ENCODE data around the gene RNF181. TPM values are rescaled to one million over a fixed set of nuclear protein-coding genes. Genes with fewer than 3 reads are reported as not detected.

Gene RNF181
- total RNA-seq, 1 experiment from 2014 or later = 156 TPM

DNA sequence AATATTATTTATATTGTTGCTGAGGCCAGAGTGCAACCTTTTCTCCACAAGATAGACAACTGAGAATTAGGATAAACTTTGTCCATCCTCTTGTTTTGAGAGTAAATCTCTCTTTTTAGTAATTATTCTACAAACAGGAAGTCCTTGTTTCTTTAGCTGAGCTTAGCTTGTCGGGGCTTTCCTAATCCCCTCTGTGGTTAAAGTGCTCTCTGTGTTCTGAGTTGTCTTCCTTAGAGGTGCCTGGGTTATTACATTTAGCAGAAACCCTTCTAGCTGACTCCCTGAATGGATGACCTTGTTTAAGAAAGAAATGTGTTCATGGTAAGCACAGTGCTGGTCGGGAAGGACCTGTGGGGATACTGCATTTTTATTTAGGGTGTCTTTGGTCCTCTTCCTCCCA lies 33.1 kb downstream of the RNF181 start:
- intact Hi-C loops (cut with micrococcal nuclease; ENCODE audit: unreplicated experiment) (no loop called here), in situ Hi-C loops (cut with HindIII; ENCODE audit: low pct_unique_long_range_greater_than_20kb, low sequenced_read_pairs) (no loop called here)
- peaks cover 29% of the 10 kb centered on the region for H3K36me3 ChIP-seq (ENCODE audit: control insufficient read depth, insufficient read depth, low read length)
- no peak overlapping the region for H3K27ac ChIP-seq (ENCODE audit: low read length)
- no peak for ATAC-seq
- TF ChIP-seq SIN3A (IDR thresholded peaks at IDR 0.05; ENCODE audit: borderline replicate concordance, insufficient read depth, low read depth, low read length) (no peak), POLR2AphosphoS5 (IDR thresholded peaks at IDR 0.05; ENCODE audit: low read depth, low read length) (no peak), CTCF (IDR thresholded peaks at IDR 0.05) (no peak), TCF7L2 (IDR thresholded peaks at IDR 0.05; ENCODE audit: low read depth, low read length) (no peak)
- TF ChIP-seq, protein P1, sequence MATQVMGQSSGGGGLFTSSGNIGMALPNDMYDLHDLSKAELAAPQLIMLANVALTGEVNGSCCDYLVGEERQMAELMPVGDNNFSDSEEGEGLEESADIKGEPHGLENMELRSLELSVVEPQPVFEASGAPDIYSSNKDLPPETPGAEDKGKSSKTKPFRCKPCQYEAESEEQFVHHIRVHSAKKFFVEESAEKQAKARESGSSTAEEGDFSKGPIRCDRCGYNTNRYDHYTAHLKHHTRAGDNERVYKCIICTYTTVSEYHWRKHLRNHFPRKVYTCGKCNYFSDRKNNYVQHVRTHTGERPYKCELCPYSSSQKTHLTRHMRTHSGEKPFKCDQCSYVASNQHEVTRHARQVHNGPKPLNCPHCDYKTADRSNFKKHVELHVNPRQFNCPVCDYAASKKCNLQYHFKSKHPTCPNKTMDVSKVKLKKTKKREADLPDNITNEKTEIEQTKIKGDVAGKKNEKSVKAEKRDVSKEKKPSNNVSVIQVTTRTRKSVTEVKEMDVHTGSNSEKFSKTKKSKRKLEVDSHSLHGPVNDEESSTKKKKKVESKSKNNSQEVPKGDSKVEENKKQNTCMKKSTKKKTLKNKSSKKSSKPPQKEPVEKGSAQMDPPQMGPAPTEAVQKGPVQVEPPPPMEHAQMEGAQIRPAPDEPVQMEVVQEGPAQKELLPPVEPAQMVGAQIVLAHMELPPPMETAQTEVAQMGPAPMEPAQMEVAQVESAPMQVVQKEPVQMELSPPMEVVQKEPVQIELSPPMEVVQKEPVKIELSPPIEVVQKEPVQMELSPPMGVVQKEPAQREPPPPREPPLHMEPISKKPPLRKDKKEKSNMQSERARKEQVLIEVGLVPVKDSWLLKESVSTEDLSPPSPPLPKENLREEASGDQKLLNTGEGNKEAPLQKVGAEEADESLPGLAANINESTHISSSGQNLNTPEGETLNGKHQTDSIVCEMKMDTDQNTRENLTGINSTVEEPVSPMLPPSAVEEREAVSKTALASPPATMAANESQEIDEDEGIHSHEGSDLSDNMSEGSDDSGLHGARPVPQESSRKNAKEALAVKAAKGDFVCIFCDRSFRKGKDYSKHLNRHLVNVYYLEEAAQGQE (IDR thresholded peaks at IDR 0.05; ENCODE audit: insufficient read depth in 1 of 2, low read depth in 2 of 2, low read length in 1 of 2) = no peak
- no peak overlapping the region for H3K4me3 ChIP-seq (ENCODE audit: low read depth in 2 of 2, low read length in 2 of 2)
- no peaks in the 10 kb centered on the region for H3K27me3 ChIP-seq (ENCODE audit: control insufficient read depth, insufficient read depth, low read length)
- ChIA-PET CTCF (no interaction called here), POLR2A (no interaction called here)
- no peaks in the 10 kb centered on the region for H3K4me1 ChIP-seq (ENCODE audit: control insufficient read depth, insufficient read depth, low read length)
- H3K9me3 ChIP-seq (ENCODE audit: control insufficient read depth, insufficient read depth, low read depth, low read length) = no peaks in the 10 kb centered on the region
- DNase-seq (ENCODE audit: low read depth, low spot score) = no peak
- TSS peak; percentile 32 for BruUV-seq (replicated peaks)

DNA sequence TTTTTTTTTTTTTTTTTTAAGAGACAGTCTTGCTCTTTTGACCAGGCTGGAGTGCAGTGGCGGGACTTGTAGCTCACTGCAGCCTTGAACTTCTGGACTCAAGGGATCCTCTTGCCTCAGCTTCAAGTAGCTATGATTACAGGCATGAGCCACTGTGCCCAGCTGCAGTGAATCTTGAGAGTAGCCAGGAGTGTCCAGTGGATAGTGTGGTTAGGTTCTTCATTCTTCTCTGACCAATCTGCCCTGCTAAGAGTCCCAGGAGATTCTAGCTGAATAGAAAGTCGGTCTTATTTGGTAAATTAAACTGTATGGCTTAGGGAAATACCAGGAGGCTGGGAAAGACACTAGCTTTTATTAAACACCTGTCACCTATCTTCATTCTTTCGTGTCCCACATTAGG lies 35.8 kb downstream of the RNF181 start:
- ChIA-PET POLR2A (interaction anchor here (0.7 kb wide), 1 partner anchor 158 kb away, joined by 4 read pairs; no protein-coding TSS in a partner anchor), CTCF (no interaction called here)
- Histone ChIP-seq H3K4me1 (ENCODE audit: control insufficient read depth, insufficient read depth, low read length) (no peaks in the 10 kb centered on the region), H3K27ac (ENCODE audit: low read length) (no peak overlapping the region), H3K9me3 (ENCODE audit: control insufficient read depth, insufficient read depth, low read depth, low read length) (no peaks in the 10 kb centered on the region), H3K27me3 (ENCODE audit: control insufficient read depth, insufficient read depth, low read length) (no peaks in the 10 kb centered on the region), H3K36me3 (ENCODE audit: control insufficient read depth, insufficient read depth, low read length) (peaks cover 21% of the 10 kb centered on the region), H3K4me3 (ENCODE audit: low read depth in 2 of 2, low read length in 2 of 2) (no peak overlapping the region)
- TF ChIP-seq SIN3A (IDR thresholded peaks at IDR 0.05; ENCODE audit: borderline replicate concordance, insufficient read depth, low read depth, low read length) = no peak
- TF ChIP-seq, protein P1 (IDR thresholded peaks at IDR 0.05; ENCODE audit: insufficient read depth in 1 of 2, low read depth in 2 of 2, low read length in 1 of 2) = no peak
- TF ChIP-seq POLR2AphosphoS5 (IDR thresholded peaks at IDR 0.05; ENCODE audit: low read depth, low read length) = no peak
- no peak for TF ChIP-seq TCF7L2 (IDR thresholded peaks at IDR 0.05; ENCODE audit: low read depth, low read length)
- TF ChIP-seq CTCF (IDR thresholded peaks at IDR 0.05) = no peak
- DNase-seq (ENCODE audit: low read depth, low spot score) (no peak), ATAC-seq (no peak)
- in situ Hi-C loops (cut with HindIII; ENCODE audit: low pct_unique_long_range_greater_than_20kb, low sequenced_read_pairs) = no loop called here
- intact Hi-C loops (cut with micrococcal nuclease; ENCODE audit: unreplicated experiment) = no loop called here
- BruUV-seq (replicated peaks) = no TSS peak

All from Panc1 (cell line).